HUES64 (cell line): Measurements from ENCODE around the gene ADGRL3.

Experiments
- H3K27ac ChIP-seq: 2 replicates; pipeline ENCODE4 v1.7.0; 2013; ENCODE audit warnings: low read depth, low read length, inconsistent platforms
- H3K27me3 ChIP-seq: 2 replicates; pipeline ENCODE4 v1.6.1; 2013; ENCODE audit warnings: mild to moderate bottlenecking, low read length; ENCODE audit not compliant: insufficient read depth
- H3K36me3 ChIP-seq: 2 replicates; pipeline ENCODE4 v1.6.1; 2013; ENCODE audit warnings: mild to moderate bottlenecking, low read length; ENCODE audit not compliant: insufficient read depth
- H3K4me1 ChIP-seq: 2 replicates; pipeline ENCODE4 v1.6.1; 2013; ENCODE audit warnings: mild to moderate bottlenecking, low read length, moderate library complexity; ENCODE audit not compliant: insufficient read depth
- H3K4me3 ChIP-seq: 2 replicates; pipeline ENCODE4 v1.5.1; 2013; ENCODE audit warnings: mild to moderate bottlenecking, low read length, moderate library complexity
- H3K9ac ChIP-seq: 2 replicates; pipeline ENCODE4 v1.6.1; 2013; ENCODE audit warnings: mild to moderate bottlenecking, low read depth, low read length
- H3K9me3 ChIP-seq: 2 replicates; pipeline ENCODE4 v1.6.1; 2013; ENCODE audit warnings: low read depth, low read length; ENCODE audit not compliant: insufficient read depth
- WGBS: fragments of 150-250, 120-280 bp; methylation state at CpG from one replicate; pipeline ENCODE4 v1.1.7; 2013; ENCODE audit warnings: missing lambda C conversion rate; 5-methylcytosine and 5-hydroxymethylcytosine counted together

ADGRL3 gene

GRCh38 chr4:61773655-61774245 lies 573.6 kb downstream of the ADGRL3 start:
- Histone ChIP-seq H3K36me3 (no peaks in the 10 kb centered on the region), H3K27ac (peak overlapping the region; percentile 80), H3K4me3 (peak overlapping the region; percentile 20; the same call in 1 of the 2 replicates), H3K4me1 (peaks cover 49% of the 10 kb centered on the region), H3K27me3 (no peaks in the 10 kb centered on the region), H3K9ac (peak overlapping the region; percentile 2; the same call in 1 of the 2 replicates), H3K9me3 (no peaks in the 10 kb centered on the region)
- 39% methylated on average over 7 of the region's 7 CpGs for WGBS

GRCh38 chr4:61782133-61782532 lies 582.0 kb downstream of the ADGRL3 start:
- no peaks in the 10 kb centered on the region for H3K4me1 ChIP-seq
- 100% methylated on average over 1 of the region's 1 CpG for WGBS

DNA sequence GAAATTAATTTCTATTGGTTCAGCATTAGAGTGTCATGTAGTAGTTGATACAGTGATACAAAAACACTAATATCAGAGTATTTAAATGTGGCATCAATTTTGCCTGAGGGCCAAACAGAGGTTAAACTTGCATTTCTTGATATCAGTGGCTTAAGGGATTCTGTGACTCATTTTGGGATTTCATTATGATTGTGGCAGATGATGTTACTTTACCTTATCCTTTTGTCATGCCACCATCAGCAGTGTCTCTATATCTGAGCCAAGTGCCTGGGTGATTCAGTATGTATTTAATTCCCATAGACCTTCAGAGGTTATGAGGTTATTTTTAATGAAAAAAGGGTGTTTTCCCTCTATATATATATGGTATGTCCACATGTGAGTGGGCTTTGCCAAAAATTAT lies 582.9 kb downstream of the ADGRL3 start:
- Histone ChIP-seq H3K36me3 (no peaks in the 10 kb centered on the region), H3K4me1 (no peaks in the 10 kb centered on the region), H3K27me3 (no peaks in the 10 kb centered on the region), H3K27ac (no peak overlapping the region), H3K4me3 (no peak overlapping the region), H3K9me3 (no peaks in the 10 kb centered on the region), H3K9ac (no peak overlapping the region)

More at GRCh38 chr4:61782133-61782532, 582.0 kb downstream of the ADGRL3 start:
- Histone ChIP-seq H3K27ac (no peak overlapping the region), H3K4me3 (no peak overlapping the region), H3K9me3 (no peaks in the 10 kb centered on the region), H3K9ac (no peak overlapping the region), H3K27me3 (no peaks in the 10 kb centered on the region), H3K36me3 (no peaks in the 10 kb centered on the region)

- Histone ChIP-seq H3K4me1 (no peaks in the 10 kb centered on the region), H3K27ac (no peak overlapping the region), H3K4me3 (no peak overlapping the region), H3K9me3 (peaks cover 9% of the 10 kb centered on the region; the same call in 1 of the 2 replicates), H3K9ac (no peak overlapping the region), H3K27me3 (no peaks in the 10 kb centered on the region), H3K36me3 (no peaks in the 10 kb centered on the region)
- WGBS, result 86% methylated on average over 1 of the region's 1 CpG
Measured at GRCh38 chr4:61785761-61786160, 585.6 kb downstream of the ADGRL3 start.

DNA sequence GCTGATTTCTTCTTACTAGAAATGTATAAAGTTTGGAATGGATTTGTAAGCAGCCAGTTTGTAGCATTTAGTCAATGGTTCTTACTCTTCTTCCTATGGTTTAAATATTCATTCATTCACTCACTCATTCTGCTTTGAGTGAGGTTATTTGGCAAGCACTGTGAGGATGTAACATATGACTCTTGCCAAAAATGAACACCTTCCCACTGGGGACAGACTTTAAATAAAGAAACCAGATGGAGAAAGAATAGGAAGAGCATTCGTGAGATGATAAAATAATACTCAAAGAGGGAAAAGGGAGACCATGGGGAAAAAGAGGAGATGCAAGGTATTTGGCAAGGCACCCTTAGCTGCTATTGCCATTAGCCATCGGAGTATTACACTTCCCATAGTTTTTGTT lies 586.1 kb downstream of the ADGRL3 start:
- no peak overlapping the region for H3K27ac ChIP-seq
- H3K9ac ChIP-seq, result no peak overlapping the region
- 100% methylated on average over 1 of the region's 2 CpGs for WGBS

GRCh38 chr4:61795998-61796397 lies 595.9 kb downstream of the ADGRL3 start:
- H3K9ac ChIP-seq, result no peak overlapping the region
- H3K4me1 ChIP-seq, result peaks cover 16% of the 10 kb centered on the region
- H3K27me3 ChIP-seq, result no peaks in the 10 kb centered on the region
- no peaks in the 10 kb centered on the region for H3K36me3 ChIP-seq
- H3K27ac ChIP-seq, result peak overlapping the region; percentile 27; the same call in 1 of the 2 replicates
- H3K9me3 ChIP-seq, result peaks cover 4% of the 10 kb centered on the region; the same call in 1 of the 2 replicates
- no peak overlapping the region for H3K4me3 ChIP-seq
- WGBS, result 87% methylated on average over 6 of the region's 6 CpGs

More for the DNA sequence above, 586.1 kb downstream of the ADGRL3 start:
- Histone ChIP-seq H3K4me1 (no peaks in the 10 kb centered on the region), H3K9me3 (peaks cover 9% of the 10 kb centered on the region; the same call in 1 of the 2 replicates), H3K27me3 (no peaks in the 10 kb centered on the region), H3K36me3 (no peaks in the 10 kb centered on the region), H3K4me3 (no peak overlapping the region)

- no peaks in the 10 kb centered on the region for H3K27me3 ChIP-seq
- no peak overlapping the region for H3K4me3 ChIP-seq
- H3K9ac ChIP-seq, result no peak overlapping the region
- no peak overlapping the region for H3K27ac ChIP-seq
- no peaks in the 10 kb centered on the region for H3K9me3 ChIP-seq
- 70% methylated on average over 2 of the region's 2 CpGs for WGBS
- H3K36me3 ChIP-seq, result no peaks in the 10 kb centered on the region
- peaks cover 20% of the 10 kb centered on the region for H3K4me1 ChIP-seq
Measured at GRCh38 chr4:61799794-61800193, 599.7 kb downstream of the ADGRL3 start.

DNA sequence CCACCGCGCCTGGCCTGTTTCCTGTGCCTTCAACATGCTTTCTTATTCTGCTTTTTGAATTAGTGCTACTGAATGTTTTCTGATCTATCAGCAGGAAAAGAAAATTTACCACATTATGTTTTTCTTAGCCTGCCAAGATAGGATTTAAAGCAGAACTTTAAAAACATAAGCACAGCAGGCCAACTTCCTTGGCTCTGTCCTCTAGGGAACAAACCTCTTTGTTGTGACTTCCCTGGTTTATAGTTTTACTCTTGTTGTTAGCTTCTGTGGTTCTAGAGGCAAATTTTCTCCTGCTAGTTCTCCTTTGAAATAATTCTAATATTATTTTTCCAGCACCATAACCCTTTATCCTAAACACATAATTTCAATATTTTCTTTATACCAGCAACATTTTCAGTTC lies 605.1 kb downstream of the ADGRL3 start:
- Histone ChIP-seq H3K27ac (no peak overlapping the region), H3K9ac (no peak overlapping the region), H3K9me3 (no peaks in the 10 kb centered on the region), H3K36me3 (no peaks in the 10 kb centered on the region), H3K4me3 (no peak overlapping the region), H3K4me1 (peaks cover 15% of the 10 kb centered on the region), H3K27me3 (no peaks in the 10 kb centered on the region)
- WGBS, result 93% methylated on average over 2 of the region's 2 CpGs

DNA sequence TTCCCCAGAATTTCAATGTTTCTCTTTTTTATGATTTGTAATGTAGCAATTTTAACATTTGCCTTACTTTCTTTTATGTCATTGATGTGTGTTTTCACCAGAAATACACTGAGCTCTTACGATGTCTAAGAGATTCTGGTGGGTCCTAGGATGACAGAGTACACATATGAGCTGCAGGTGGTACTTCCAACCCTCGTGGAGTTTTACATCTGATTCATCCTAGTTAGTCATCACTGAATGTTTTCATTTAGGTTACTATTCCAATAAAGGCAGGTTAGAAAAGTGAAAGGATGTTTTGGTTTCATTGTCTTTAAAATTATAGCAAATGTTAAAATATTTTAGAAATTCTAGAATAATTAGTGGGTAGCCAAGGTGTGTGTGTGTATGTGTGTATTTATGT lies 605.9 kb downstream of the ADGRL3 start:
- WGBS, result 85% methylated on average over 2 of the region's 2 CpGs
- Histone ChIP-seq H3K9me3 (no peaks in the 10 kb centered on the region), H3K4me1 (peaks cover 15% of the 10 kb centered on the region), H3K27ac (no peak overlapping the region), H3K4me3 (no peak overlapping the region), H3K9ac (no peak overlapping the region), H3K27me3 (no peaks in the 10 kb centered on the region), H3K36me3 (no peaks in the 10 kb centered on the region)

DNA sequence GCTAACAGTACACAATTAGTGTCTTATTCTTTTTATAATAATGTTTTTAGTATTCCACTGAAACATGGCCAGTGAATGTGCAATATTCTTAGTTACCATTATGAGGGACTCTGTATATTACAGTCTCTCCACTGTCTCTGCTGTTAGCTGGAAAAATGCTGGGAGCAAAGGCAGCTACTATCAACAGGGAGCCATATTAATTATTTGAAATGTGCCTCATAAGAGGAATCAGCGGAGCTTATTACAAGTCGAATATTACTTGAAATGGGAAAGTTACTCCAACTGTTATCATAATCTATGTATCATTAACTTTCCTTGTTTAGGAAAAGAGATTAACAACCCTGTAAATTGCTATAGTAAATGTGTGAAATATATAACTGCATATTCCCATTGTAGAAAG lies 612.0 kb downstream of the ADGRL3 start:
- H3K9me3 ChIP-seq, result peaks cover 7% of the 10 kb centered on the region; the same call in 1 of the 2 replicates
- no CpG with 5 or more reads among the region's 2 CpGs for WGBS

DNA sequence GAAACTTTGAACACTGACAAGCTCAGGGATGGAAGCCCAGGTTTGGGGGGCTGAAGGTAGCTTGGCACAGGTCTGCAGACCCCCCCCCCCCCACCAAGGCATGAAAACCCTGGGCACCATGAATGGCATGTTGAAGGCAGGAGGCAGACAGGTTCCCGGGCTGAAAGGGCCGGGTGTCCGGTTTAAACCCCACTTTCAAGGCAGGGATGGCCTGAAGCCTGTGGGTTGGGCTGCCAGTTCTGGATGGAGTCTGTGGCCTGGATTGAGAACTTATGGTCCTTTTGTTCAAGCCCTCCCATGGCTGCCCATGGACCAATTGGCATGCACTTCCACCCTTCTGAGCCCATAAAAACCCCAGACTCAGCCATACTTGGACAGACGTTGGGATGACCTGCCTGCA lies 616.9 kb downstream of the ADGRL3 start:
- 0 out of 2 replicates have a peak, but pooled peaks cover 6% of the 10 kb centered on the region for H3K4me1 ChIP-seq
- H3K4me3 ChIP-seq, result no peak overlapping the region
- WGBS, result 93% methylated on average over 4 of the region's 4 CpGs
- H3K9ac ChIP-seq, result no peak overlapping the region
- peaks cover 12% of the 10 kb centered on the region; the same call in 1 of the 2 replicates for H3K36me3 ChIP-seq
- H3K27ac ChIP-seq, result no peak overlapping the region
- no peaks in the 10 kb centered on the region for H3K27me3 ChIP-seq
- peaks cover 15% of the 10 kb centered on the region; the same call in 1 of the 2 replicates for H3K9me3 ChIP-seq

More for the DNA sequence above, 612.0 kb downstream of the ADGRL3 start:
- Histone ChIP-seq H3K36me3 (peaks cover 8% of the 10 kb centered on the region; the same call in 1 of the 2 replicates), H3K27ac (no peak overlapping the region), H3K4me1 (no peaks in the 10 kb centered on the region; the same call in 1 of the 2 replicates), H3K27me3 (no peaks in the 10 kb centered on the region), H3K4me3 (no peak overlapping the region), H3K9ac (no peak overlapping the region)
